ENCODE results near the gene NUP37.
A peak's percentile ranks its signal among the peaks of the same experiment; 100 is the strongest.

NUP37 gene

DNA sequence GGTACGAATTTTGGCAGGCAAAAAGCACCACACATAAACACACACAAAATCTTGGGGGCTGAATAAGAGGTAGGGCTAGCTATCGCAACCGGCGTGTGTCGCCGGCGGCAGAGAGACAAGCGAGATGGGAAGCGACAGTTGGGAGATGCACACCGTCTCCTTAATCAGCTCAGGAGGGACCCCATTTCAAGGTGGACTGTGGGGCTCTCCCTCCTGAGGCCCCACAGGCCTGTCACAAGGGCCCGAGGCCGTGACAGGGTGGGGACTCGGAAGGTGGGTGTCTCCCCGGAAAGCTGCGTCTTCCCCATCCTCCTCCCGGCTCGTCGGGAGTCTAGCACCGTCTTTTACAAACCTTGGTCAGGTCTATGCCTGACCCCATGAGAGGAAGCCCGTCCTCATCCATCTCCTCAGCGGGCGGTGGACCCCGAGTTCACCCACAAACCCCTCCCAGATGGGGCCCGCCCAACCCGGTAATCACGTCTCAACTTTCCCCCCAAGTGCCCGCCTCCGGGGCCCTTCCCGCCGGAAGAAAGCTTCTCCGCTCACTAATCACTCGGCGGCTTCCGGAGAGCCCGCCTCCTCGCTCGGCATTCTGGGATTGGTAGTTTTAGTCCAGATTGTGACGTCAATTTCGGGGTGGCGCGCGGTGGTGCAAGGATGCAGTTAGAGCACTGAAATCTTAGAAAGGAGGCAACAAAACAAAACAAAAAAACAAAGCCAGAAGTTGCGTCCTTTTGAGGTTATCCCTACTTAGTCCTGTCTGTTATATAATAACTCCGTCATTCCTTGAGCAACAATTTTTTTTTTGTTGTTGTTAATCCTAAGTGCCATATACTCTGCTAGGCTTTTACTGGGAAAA is 58.1 kb downstream of the NUP37 start, which contains the start of gene WASHC3:
TSS of gene WASHC3 (minus strand) at position 432 of the 859 bp plus-strand sequence. CDS start at position 403, 29 bp downstream.
- H3K9ac ChIP-seq (ENCODE audit: low read depth in 1 of 2, low read length in 2 of 2): peak within 1 kb of the TSS; percentile 92 to 93
- no peaks in the 10 kb centered on the region for H3K9me3 ChIP-seq (ENCODE audit: control insufficient read depth in 1 of 2, low read length in 2 of 2)
- peaks cover 3 to 4% of the 10 kb centered on the region in 2 donors for H3K4me1 ChIP-seq (ENCODE audit: control insufficient read depth in 1 of 2, insufficient read depth in 2 of 2, low read length in 2 of 2)

DNA sequence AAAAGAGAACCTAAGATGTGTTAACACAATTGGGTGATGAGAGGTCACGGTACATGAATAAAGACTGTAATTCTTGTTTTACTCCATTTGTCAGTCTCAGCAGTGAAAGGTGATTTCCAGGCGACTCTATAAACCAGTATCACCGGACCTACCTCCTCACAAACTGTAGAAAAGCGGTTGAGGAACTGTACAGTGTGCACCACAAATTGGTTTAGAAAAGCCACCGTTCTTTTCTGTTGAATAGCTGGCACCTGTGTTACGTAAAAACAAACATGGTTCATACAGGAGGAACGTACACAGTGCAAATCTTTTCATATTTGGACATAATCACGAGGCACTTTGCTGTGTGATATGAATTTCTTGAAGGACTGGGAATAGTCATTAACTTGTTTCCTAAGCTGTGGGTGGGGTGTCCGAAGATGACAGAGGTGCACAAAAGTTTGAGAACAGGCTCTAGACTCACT is 58.8 kb downstream of the NUP37 start:
- Histone ChIP-seq H3K9ac (ENCODE audit: low read depth in 1 of 2, low read length in 2 of 2) (peak overlapping the region; percentile 92 to 93), H3K4me1 (ENCODE audit: control insufficient read depth in 1 of 2, insufficient read depth in 2 of 2, low read length in 2 of 2) (peaks cover 3 to 4% of the 10 kb centered on the region in 2 donors), H3K36me3 (ENCODE audit: control insufficient read depth in 1 of 2, insufficient read depth in 2 of 2, low read length in 2 of 2) (no peaks in the 10 kb centered on the region), H3K27me3 (ENCODE audit: control insufficient read depth in 1 of 2, insufficient read depth in 2 of 2, low read length in 2 of 2) (no peaks in the 10 kb centered on the region), H3K4me3 (ENCODE audit: low read depth in 1 of 2, low read length in 2 of 2) (peak overlapping the region; percentile 84 to 94), H3K27ac (ENCODE audit: low read depth, low read length) (peak overlapping the region; percentile 73), H3K9me3 (ENCODE audit: control insufficient read depth in 1 of 2, low read length in 2 of 2) (no peaks in the 10 kb centered on the region)

More for the DNA sequence above, 58.1 kb downstream of the NUP37 start, which contains the start of gene WASHC3:
- H3K27ac ChIP-seq (ENCODE audit: low read depth, low read length): peak within 1 kb of the TSS; percentile 73
- H3K4me3 ChIP-seq (ENCODE audit: low read depth in 1 of 2, low read length in 2 of 2): peak within 1 kb of the TSS; percentile 84 to 94
- no peaks in the 10 kb centered on the region for H3K36me3 ChIP-seq (ENCODE audit: control insufficient read depth in 1 of 2, insufficient read depth in 2 of 2, low read length in 2 of 2)
- no peaks in the 10 kb centered on the region for H3K27me3 ChIP-seq (ENCODE audit: control insufficient read depth in 1 of 2, insufficient read depth in 2 of 2, low read length in 2 of 2)

DNA sequence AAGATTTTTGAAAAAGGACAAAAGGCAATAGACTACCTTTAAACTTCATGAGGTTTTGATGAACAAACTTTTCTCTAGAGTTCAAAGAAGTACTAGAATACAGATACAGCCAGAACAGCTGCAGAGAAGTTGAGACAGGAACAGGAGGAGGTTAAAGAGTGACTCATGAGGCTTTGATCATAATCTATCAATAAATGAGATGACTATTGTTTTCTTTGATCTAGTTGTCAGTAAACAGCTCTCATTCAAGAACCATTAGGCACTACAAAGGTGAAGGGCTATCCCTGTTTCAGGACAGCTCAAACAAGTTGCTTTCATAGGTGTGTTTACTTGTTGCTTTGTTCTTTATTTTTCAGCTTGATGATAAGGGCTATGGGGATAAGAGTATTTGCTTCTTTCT is 60.6 kb downstream of the NUP37 start:
- peaks cover 0 to under 1% of the 10 kb centered on the region in 2 donors for H3K36me3 ChIP-seq (ENCODE audit: control insufficient read depth in 1 of 2, insufficient read depth in 2 of 2, low read length in 2 of 2)
- H3K4me1 ChIP-seq (ENCODE audit: control insufficient read depth in 1 of 2, insufficient read depth in 2 of 2, low read length in 2 of 2): peaks cover 3 to 4% of the 10 kb centered on the region in 2 donors
- H3K4me3 ChIP-seq (ENCODE audit: low read depth in 1 of 2, low read length in 2 of 2): no peak overlapping the region
- H3K27me3 ChIP-seq (ENCODE audit: control insufficient read depth in 1 of 2, insufficient read depth in 2 of 2, low read length in 2 of 2): no peaks in the 10 kb centered on the region
- no peaks in the 10 kb centered on the region for H3K9me3 ChIP-seq (ENCODE audit: control insufficient read depth in 1 of 2, low read length in 2 of 2)
- no peak overlapping the region for H3K9ac ChIP-seq (ENCODE audit: low read depth in 1 of 2, low read length in 2 of 2)
- H3K27ac ChIP-seq (ENCODE audit: low read depth, low read length): no peak overlapping the region

DNA sequence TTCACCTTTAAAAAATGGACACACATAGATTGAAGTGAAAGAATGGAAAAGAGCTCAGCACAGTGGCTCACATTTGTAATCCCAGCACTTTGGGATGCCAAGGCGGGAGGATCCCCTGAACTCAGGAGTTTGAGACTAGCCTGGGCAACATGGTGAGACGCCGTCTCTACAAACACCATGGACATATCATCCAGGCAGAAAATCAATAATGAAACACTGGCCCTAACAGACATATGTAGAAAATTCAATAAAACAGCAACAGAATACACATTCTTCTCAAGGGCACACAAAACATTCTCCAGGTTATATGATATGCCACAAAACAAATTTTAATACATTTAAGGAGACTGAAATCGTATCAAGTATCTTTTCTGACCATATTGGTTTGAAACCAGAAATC is 65.6 kb downstream of the NUP37 start:
- Histone ChIP-seq H3K9ac (ENCODE audit: low read depth in 1 of 2, low read length in 2 of 2) (no peak overlapping the region), H3K27me3 (ENCODE audit: control insufficient read depth in 1 of 2, insufficient read depth in 2 of 2, low read length in 2 of 2) (no peaks in the 10 kb centered on the region), H3K4me3 (ENCODE audit: low read depth in 1 of 2, low read length in 2 of 2) (no peak overlapping the region), H3K27ac (ENCODE audit: low read depth, low read length) (no peak overlapping the region), H3K4me1 (ENCODE audit: control insufficient read depth in 1 of 2, insufficient read depth in 2 of 2, low read length in 2 of 2) (no peaks in the 10 kb centered on the region), H3K9me3 (ENCODE audit: control insufficient read depth in 1 of 2, low read length in 2 of 2) (no peaks in the 10 kb centered on the region), H3K36me3 (ENCODE audit: control insufficient read depth in 1 of 2, insufficient read depth in 2 of 2, low read length in 2 of 2) (peaks cover 3 to 29% of the 10 kb centered on the region in 2 donors)

DNA sequence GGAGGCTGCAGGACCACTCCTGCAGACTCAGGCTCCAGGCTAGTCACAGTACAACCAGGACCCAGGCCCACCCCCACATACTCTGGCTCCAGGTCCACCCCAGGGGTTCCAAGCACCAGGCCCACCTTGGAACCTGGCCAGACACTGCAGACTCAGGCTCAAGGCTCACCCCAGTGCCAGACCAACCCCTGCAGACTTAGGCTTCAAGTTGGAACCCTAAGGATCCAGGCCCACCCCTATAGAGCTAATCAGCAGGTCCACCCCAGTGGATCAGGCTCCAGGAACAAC is 66.9 kb downstream of the NUP37 start:
- H3K27ac ChIP-seq (ENCODE audit: low read depth, low read length): no peak overlapping the region
- peaks cover 9 to 35% of the 10 kb centered on the region in 2 donors for H3K36me3 ChIP-seq (ENCODE audit: control insufficient read depth in 1 of 2, insufficient read depth in 2 of 2, low read length in 2 of 2)
- no peaks in the 10 kb centered on the region for H3K4me1 ChIP-seq (ENCODE audit: control insufficient read depth in 1 of 2, insufficient read depth in 2 of 2, low read length in 2 of 2)
- H3K4me3 ChIP-seq (ENCODE audit: low read depth in 1 of 2, low read length in 2 of 2): no peak overlapping the region
- no peaks in the 10 kb centered on the region for H3K27me3 ChIP-seq (ENCODE audit: control insufficient read depth in 1 of 2, insufficient read depth in 2 of 2, low read length in 2 of 2)
- no peak overlapping the region for H3K9ac ChIP-seq (ENCODE audit: low read depth in 1 of 2, low read length in 2 of 2)
- no peaks in the 10 kb centered on the region for H3K9me3 ChIP-seq (ENCODE audit: control insufficient read depth in 1 of 2, low read length in 2 of 2)

DNA sequence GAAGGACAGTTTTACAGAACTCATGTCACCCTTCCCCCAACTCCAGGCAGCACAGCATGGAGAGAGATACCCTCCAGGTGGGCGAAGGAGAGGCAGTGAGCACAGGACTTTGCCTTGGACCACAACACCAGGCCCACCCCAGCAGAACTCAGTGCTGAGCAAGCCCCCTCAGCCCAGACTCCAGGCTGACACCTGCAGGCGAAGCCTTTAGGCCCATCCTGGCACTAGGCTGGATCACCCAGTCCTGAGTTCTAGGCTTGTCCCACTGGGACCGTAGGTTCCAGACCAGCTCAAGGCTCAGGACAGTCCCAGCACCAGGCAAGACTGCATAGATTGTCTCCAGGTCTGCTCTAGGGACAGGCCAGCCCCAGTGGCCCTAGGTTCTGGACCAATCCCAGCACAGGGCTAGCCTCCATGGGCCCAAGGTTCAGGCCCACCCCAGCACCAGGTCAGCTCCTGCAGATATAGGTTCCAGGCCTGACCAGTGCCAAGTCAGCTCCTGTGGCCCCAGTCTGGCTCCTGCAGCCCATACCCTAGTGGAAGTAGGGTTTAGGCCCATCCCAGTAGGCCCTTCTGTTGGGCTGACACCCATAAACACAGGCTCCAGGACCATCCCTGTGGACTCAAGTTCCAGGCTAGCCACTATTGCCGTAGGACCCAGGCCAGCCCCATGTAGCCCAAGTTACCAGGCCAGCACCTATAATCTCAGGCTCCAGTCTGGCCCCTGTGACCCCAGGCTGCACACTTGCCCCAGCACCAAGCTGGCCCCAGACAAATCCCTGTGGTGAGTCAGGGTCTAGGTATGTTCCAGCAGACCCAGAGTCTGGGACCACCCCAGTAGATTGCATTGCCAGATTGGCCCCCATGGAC is 67.5 kb downstream of the NUP37 start:
- peaks cover 9 to 35% of the 10 kb centered on the region in 2 donors for H3K36me3 ChIP-seq (ENCODE audit: control insufficient read depth in 1 of 2, insufficient read depth in 2 of 2, low read length in 2 of 2)
- no peaks in the 10 kb centered on the region for H3K27me3 ChIP-seq (ENCODE audit: control insufficient read depth in 1 of 2, insufficient read depth in 2 of 2, low read length in 2 of 2)
- no peak overlapping the region for H3K27ac ChIP-seq (ENCODE audit: low read depth, low read length)
- H3K9me3 ChIP-seq (ENCODE audit: control insufficient read depth in 1 of 2, low read length in 2 of 2): no peaks in the 10 kb centered on the region
- no peaks in the 10 kb centered on the region for H3K4me1 ChIP-seq (ENCODE audit: control insufficient read depth in 1 of 2, insufficient read depth in 2 of 2, low read length in 2 of 2)
- no peak overlapping the region for H3K9ac ChIP-seq (ENCODE audit: low read depth in 1 of 2, low read length in 2 of 2)
- no peak overlapping the region for H3K4me3 ChIP-seq (ENCODE audit: low read depth in 1 of 2, low read length in 2 of 2)

DNA sequence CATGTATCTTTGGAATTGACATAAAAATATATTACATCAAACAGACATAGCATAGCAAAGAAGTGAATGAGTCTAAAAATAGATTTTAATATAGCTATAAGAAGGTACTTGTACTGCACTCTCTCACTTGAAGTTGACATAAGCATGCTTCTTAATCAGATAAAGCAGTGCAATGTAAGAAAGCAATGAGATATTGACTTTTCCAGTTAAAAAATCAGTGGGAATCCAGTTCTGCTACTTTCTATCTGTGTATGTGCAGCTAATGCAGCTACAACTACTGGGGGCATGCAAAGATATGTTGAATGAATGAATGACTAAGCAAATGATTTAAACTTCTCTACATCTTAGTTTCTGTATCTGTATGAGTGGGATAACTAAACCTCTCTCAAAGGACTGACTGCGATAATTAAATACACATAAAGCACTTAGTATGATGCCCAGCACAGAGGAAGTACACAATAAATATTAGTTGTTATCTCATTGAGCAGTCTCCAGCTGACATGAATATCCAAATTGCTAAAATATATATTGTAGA is 68.4 kb downstream of the NUP37 start:
- Histone ChIP-seq H3K9ac (ENCODE audit: low read depth in 1 of 2, low read length in 2 of 2) (no peak overlapping the region), H3K36me3 (ENCODE audit: control insufficient read depth in 1 of 2, insufficient read depth in 2 of 2, low read length in 2 of 2) (peaks cover 9 to 35% of the 10 kb centered on the region in 2 donors), H3K27ac (ENCODE audit: low read depth, low read length) (no peak overlapping the region), H3K4me1 (ENCODE audit: control insufficient read depth in 1 of 2, insufficient read depth in 2 of 2, low read length in 2 of 2) (no peaks in the 10 kb centered on the region), H3K27me3 (ENCODE audit: control insufficient read depth in 1 of 2, insufficient read depth in 2 of 2, low read length in 2 of 2) (no peaks in the 10 kb centered on the region), H3K9me3 (ENCODE audit: control insufficient read depth in 1 of 2, low read length in 2 of 2) (no peaks in the 10 kb centered on the region), H3K4me3 (ENCODE audit: low read depth in 1 of 2, low read length in 2 of 2) (no peak overlapping the region)

DNA sequence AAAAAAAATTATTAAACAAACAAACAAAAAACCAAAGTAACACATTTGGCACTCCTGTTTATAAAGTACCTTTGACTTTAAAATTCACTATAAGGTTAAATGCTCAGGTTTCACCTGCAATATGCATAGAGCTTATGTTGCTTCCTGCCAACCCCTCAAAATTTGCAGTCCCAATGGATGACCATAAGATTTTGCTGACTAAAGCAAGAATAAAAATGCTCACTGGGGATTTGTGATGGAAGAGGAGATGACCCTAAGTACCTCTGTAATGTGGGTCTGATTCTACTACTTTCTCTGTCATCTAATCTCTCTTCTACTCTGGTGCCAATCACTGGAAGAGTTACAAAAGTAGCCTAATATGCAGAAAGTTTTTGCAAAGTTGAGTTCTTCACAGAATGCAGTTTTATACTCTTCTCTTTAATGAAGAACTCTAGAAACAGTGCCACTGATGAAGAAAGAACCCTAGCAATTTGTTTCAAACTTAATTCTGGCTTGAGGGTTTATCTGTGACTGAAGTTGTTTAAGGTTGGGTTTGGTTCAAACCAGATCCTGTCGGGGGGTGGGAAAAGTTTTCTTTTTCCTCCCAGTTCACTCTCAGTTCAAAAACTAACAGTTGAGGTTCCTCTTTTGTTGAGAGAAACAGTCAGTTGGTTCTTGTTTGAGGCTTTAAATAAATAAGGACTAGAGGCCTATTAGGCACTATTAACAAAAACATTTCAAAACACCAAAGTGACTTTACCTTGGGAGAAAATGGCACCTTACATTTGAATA is 69.1 kb downstream of the NUP37 start:
- Histone ChIP-seq H3K36me3 (ENCODE audit: control insufficient read depth in 1 of 2, insufficient read depth in 2 of 2, low read length in 2 of 2) (peaks cover 9 to 39% of the 10 kb centered on the region in 2 donors), H3K4me1 (ENCODE audit: control insufficient read depth in 1 of 2, insufficient read depth in 2 of 2, low read length in 2 of 2) (no peaks in the 10 kb centered on the region), H3K27me3 (ENCODE audit: control insufficient read depth in 1 of 2, insufficient read depth in 2 of 2, low read length in 2 of 2) (no peaks in the 10 kb centered on the region), H3K9me3 (ENCODE audit: control insufficient read depth in 1 of 2, low read length in 2 of 2) (no peaks in the 10 kb centered on the region), H3K27ac (ENCODE audit: low read depth, low read length) (no peak overlapping the region), H3K9ac (ENCODE audit: low read depth in 1 of 2, low read length in 2 of 2) (no peak overlapping the region), H3K4me3 (ENCODE audit: low read depth in 1 of 2, low read length in 2 of 2) (no peak overlapping the region)

DNA sequence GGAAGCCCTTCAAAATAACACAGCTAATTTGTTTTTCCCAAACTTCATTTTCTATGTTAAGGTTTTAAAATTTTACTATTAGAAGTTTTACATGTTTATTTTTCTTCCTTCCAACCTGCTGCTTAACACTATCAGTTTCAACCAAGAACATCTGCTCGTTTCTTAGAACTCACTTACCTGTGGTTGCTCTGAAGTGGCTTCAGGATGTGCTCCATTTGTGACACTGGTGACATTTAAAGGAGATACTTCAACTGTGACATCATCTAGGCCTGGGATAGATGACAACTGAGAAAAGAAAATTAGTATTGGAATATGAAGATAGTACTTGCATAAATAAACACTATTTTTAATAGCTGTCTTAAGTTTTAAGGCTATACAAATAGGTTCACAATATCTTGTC is 76.0 kb downstream of the NUP37 start:
- H3K4me3 ChIP-seq (ENCODE audit: low read depth in 1 of 2, low read length in 2 of 2): no peak overlapping the region
- H3K27ac ChIP-seq (ENCODE audit: low read depth, low read length): no peak overlapping the region
- no peak overlapping the region for H3K9ac ChIP-seq (ENCODE audit: low read depth in 1 of 2, low read length in 2 of 2)
- no peaks in the 10 kb centered on the region for H3K9me3 ChIP-seq (ENCODE audit: control insufficient read depth in 1 of 2, low read length in 2 of 2)
- no peaks in the 10 kb centered on the region for H3K4me1 ChIP-seq (ENCODE audit: control insufficient read depth in 1 of 2, insufficient read depth in 2 of 2, low read length in 2 of 2)
- H3K36me3 ChIP-seq (ENCODE audit: control insufficient read depth in 1 of 2, insufficient read depth in 2 of 2, low read length in 2 of 2): peaks cover 11 to 26% of the 10 kb centered on the region in 2 donors
- H3K27me3 ChIP-seq (ENCODE audit: control insufficient read depth in 1 of 2, insufficient read depth in 2 of 2, low read length in 2 of 2): no peaks in the 10 kb centered on the region

Data from duodenal mucosa (tissue), 2 donors.